Epithelial cell of esophagus (primary cell): Measurements from ENCODE around the gene MIS12.

ENCODE experiments used
- DNase-seq: peaks from one replicate; pipeline ENCODE4 v3.0.0; 2010; ENCODE audit warnings: low read depth
- H3K4me3 ChIP-seq: 2 replicates; pipeline ENCODE4 v1.5.1; 2011; ENCODE audit warnings: mild to moderate bottlenecking, low read length, control low read depth
- TF ChIP-seq, protein P1 (sequence below): IDR thresholded peaks from 2 replicates; pipeline ENCODE4 v1.5.1; 2011; ENCODE audit warnings: low read depth, mild to moderate bottlenecking, low read length, control low read depth, inconsistent platforms; ENCODE audit not compliant: insufficient read depth; ENCODE audit errors: missing control alignments

Gene MIS12

DNA sequence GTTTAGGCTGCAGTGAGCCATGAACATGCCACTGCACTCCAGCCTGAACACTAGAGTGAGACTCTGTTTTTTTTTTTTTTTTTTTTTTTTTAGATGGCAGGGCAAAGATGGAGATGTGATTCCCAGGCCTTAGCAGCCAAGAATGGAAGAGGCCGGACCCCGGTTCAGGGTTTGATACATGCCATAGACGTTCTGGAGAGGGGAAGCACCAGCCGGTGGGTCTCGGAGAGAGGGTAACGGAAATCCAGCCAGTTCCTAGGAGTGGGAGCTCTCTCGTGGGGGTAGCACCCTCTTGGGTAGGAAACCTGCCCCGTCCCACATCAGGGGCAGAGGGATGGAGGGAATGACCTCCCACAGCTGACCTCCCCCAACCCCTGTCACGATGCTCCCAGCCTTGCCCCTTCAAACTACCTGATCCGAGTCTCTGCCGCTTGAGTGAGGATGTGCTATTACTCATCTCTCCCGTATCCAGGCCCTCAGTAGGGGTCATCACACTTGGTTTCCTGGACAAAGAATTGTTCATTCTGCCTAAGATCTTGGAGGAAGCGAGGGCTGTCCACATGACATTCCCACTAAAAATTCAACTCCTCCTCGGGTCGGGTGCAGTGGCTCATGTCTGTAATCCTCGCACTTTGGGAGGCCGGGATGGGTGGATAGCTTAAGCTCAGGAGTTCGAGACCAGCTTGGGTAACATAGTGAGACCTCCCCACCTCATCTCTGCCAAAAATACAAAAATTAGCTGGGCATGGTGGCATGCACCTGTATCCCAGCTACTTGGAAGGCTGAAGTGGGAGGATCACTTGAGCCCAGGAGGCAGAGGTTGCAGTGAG lies 47.3 kb downstream of the MIS12 start:
- DNase-seq, result no peak
- TF ChIP-seq, protein P1, sequence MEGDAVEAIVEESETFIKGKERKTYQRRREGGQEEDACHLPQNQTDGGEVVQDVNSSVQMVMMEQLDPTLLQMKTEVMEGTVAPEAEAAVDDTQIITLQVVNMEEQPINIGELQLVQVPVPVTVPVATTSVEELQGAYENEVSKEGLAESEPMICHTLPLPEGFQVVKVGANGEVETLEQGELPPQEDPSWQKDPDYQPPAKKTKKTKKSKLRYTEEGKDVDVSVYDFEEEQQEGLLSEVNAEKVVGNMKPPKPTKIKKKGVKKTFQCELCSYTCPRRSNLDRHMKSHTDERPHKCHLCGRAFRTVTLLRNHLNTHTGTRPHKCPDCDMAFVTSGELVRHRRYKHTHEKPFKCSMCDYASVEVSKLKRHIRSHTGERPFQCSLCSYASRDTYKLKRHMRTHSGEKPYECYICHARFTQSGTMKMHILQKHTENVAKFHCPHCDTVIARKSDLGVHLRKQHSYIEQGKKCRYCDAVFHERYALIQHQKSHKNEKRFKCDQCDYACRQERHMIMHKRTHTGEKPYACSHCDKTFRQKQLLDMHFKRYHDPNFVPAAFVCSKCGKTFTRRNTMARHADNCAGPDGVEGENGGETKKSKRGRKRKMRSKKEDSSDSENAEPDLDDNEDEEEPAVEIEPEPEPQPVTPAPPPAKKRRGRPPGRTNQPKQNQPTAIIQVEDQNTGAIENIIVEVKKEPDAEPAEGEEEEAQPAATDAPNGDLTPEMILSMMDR, result no peak
- no peak overlapping the region for H3K4me3 ChIP-seq

DNA sequence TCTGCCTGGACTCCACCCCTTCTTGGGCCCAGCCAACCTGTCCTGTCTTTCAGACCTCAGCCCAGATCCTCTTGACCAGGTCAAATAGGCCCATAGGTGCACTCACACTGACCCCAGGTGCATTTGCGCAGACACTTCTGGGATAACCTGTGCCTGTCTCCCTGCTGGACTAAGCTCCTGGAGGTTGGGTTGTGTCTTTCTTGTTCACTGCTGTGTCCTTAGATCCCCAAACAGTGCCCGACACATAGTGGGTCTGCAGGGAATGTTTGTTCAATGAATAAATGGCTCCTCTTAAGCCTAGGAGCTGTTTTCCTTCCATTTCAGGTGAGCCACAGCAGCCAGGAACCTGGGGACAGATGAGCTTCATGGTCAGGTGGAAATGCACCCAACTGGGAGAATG lies 49.1 kb downstream of the MIS12 start:
- no peak for DNase-seq
- no peak overlapping the region for H3K4me3 ChIP-seq
- TF ChIP-seq, protein P1, result no peak

DNA sequence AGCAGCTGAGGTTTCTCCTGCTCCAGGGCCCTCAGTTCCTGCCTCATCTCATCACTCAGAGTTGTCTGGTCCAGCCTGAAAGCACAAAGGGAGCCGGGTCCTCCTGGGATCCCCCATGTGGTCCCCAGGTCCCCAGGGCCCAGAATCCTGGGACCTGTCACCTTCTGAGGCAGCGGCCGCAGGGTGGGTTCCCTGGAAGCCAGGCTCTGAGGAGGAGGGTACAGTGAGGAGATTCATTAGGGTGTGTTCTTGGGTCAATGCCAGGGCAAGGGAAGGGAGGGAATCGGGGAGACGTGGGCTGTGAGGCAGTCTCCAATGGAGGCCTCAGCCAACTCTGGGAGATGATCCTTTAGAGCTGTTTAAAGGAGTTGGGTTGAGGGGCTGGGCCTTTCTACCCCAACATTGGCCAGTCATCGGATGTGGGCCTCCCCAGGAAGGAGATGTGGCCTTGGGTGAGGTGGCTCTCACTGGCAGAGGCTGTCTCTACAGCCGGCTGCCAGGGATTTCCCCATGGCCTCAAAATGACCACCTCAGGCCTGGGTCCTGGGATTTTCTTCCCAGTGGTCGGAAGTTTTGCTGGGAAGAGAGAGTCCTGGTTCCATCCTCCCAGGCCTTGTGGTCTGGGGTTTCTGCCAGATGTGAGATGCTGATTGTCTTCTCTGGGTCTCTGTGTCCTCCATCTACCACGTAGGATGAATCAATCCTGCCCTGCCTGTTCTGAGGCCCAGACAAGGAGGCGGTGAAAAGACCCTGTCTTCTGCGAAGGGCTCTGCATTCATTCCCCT lies 50.7 kb downstream of the MIS12 start:
- TF ChIP-seq, protein P1, result no peak
- no peak for DNase-seq
- H3K4me3 ChIP-seq, result no peak overlapping the region

DNA sequence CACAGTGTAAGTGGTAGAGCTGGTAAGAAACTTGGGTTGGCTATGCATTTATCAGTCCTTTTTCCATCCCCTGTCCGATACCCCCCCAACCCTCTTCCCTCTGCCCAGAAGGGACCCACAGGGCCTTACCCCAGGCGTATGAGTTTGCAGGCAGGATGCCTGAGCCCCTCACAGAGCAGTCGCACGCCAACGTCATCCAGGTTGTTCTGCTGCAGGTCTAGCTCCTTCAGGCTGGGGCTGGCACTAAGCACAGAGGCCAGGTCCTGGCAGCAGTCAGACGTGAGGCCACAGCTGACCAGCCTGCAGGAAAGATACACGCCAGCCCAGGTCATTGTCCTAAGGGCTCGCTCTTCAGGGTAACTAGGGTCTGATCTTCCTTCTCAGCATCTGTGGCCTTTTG lies 52.9 kb downstream of the MIS12 start:
- H3K4me3 ChIP-seq, result no peak overlapping the region
- no peak for DNase-seq
- TF ChIP-seq, protein P1, result no peak

DNA sequence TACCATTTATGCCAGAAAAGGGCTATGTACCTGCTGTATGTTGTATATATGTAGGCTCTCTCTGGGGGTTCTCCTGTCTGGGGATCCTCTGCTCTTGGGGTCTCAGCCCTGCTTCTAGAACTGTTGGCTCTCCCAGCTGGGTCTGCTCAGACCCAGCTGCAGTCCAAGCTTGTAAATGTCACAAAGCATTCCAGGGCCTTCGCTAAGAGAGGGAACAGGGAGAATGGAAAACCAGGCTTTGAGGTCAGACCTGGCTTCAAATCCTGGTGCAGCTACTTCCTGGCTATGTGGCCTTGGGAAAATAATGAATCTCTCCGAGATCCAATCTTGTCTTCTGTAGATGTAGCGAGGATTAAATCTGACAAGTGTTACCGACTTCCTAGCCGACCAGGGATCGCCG lies 54.0 kb downstream of the MIS12 start:
- no peak for DNase-seq
- TF ChIP-seq, protein P1, result no peak
- H3K4me3 ChIP-seq, result no peak overlapping the region
